22Rv1 (cell line): ENCODE measurements around the gene CD52.
A peak's percentile ranks its signal among the peaks of the same experiment; 100 is the strongest.

ENCODE experiments used
- H3K27ac ChIP-seq: fragments of 450-650 bp; 2 replicates; pipeline ENCODE4 v1.5.1; 2017
- CTCF ChIP-seq: fragments of 450-650 bp; IDR thresholded peaks from 2 replicates; pipeline ENCODE4 v1.5.1; 2017; ENCODE audit warnings: mild to moderate bottlenecking
- ZFX ChIP-seq: fragments of 450-650 bp; IDR thresholded peaks from 2 replicates; pipeline ENCODE4 v1.6.1; 2017; ENCODE audit warnings: antibody characterized with exemption, borderline replicate concordance

CD52 gene

DNA sequence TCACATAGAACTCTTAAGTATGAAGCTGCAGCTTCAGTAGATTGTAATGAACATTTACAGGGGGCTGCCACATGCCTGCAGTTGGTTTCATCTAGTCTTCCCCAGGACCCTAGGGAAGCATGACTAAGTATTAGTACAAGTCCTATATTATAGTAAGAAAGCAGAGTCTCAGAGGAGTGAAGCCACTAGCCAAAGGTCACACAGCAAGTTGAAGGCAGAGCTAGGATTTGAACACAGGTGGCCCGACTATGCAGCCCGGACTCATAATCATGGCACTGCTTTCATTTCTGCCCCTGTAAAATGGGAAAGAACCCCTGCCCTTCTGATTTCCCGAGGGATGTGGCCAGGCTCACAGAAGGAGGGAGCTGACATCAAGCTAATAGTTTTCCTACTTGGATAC, 44.6 kb downstream of the CD52 start:
- H3K27ac ChIP-seq, result no peak overlapping the region
- no peak for TF ChIP-seq CTCF
- no peak for TF ChIP-seq ZFX

DNA sequence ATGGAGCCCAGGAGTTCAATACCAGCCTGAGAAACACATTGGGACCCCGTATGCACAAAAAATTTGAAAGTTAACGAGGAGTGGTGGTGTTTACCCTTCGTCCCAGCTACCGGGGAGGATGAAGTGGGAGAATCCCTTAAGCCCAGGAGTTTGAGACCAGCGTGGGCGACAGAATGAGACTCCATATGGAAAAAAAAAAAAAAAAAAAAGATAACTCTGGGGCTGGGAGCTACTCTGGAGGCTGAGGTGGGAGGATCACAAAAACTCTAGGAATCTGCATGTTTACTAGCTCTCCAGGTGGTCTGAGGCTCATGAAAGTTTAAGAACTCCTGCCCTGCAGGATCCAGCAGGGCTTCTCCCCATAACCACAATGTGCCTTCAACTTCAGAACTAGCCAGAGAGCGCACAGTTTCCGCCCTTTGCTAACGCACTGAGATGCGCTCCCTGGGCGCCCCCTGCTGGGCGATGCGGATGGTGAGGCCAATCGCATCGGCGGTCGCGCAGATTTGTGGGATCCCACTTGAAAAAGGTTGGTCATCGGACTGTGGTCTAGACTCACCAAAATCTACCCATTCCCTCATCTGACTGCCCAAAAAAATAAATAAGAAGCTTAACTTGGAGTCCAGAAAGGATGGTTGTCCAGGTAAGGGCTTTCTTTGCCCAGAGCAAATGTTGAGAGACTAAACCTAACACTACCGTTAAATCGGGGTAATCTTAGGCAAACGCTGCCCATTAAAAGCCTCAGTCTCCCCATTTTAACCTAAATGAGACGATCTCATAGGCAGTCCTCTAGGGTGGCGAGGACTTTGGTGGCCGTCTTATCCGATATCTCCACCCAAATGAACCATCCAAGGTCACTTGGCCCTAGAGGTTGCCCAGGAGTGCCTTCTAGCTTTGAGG, 46.0 kb downstream of the CD52 start:
- TF ChIP-seq ZFX (no peak), CTCF (peak; percentile 99)
- no peak overlapping the region for H3K27ac ChIP-seq

- no peak for TF ChIP-seq ZFX
- no peak overlapping the region for H3K27ac ChIP-seq
Observed at GRCh38 chr1:26364956-26365355, 47.2 kb downstream of the CD52 start.

- no peak overlapping the region for H3K27ac ChIP-seq
Observed at GRCh38 chr1:26367441-26367840, 49.7 kb downstream of the CD52 start.

DNA sequence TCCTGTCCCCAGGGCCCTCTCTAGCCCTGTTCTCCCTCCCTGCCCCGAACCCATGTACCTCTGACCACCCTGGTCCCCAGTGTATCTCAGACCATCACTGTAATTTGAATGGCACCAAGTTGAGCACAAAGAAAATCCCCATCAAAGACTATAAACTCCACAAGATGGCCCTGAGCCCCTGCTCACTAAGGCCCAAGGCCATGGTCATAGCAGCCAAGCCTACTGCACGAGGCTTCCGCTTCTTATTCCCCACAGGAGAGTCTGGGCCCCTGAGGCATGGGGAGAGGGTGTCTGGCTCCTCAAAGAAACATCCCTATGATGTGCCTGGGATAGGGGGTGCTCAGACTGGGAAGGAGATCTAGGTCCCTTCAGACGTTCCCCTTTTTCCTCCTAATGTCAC, 50.2 kb downstream of the CD52 start:
- no peak overlapping the region for H3K27ac ChIP-seq
- TF ChIP-seq CTCF (no peak), ZFX (no peak)

More at GRCh38 chr1:26367441-26367840, 49.7 kb downstream of the CD52 start:
- TF ChIP-seq CTCF (no peak), ZFX (no peak)

DNA sequence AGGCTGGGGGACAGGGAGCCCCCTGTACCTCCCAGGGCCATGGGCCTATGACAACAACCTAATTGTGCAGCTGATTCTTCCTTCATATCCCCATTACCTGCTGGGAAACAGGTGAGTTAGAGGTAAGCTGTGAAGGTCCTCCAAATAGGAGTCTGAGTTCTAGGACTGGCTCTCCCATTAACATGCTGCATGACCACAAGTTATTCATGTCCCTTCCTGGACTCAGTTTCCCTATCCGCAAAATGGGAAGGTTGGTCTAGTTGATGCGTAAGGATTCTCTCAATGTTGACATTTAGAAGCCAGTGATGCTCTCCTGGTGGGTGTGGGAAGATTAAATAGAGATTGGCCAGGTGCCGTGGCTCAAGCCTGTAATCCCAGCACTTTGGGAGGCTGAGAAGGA, 50.7 kb downstream of the CD52 start:
- no peak for TF ChIP-seq CTCF
- no peak for TF ChIP-seq ZFX
- no peak overlapping the region for H3K27ac ChIP-seq
